Measurements from ENCODE around the gene PLEKHH1. TPM values are rescaled to one million over a fixed set of nuclear protein-coding genes. Genes with fewer than 3 reads are reported as not detected.
A peak's percentile ranks its signal among the peaks of the same experiment; 100 is the strongest.

Gene PLEKHH1
- polyA plus RNA-seq, 3 donors, result 0.23 TPM; not detected in 2

- Histone ChIP-seq H3K36me3 (replicated peaks in 1 of 2; ENCODE audit: control insufficient read depth in 1 of 2, insufficient read depth in 2 of 2, low read length in 2 of 2) (no peaks in the 10 kb centered on the region), H3K27me3 (ENCODE audit: control insufficient read depth in 2 of 2, insufficient read depth in 2 of 2, low read length in 2 of 2) (no peaks in the 10 kb centered on the region), H3K4me1 (ENCODE audit: control insufficient read depth in 1 of 2, insufficient read depth in 2 of 2, low read length in 2 of 2) (no peaks in the 10 kb centered on the region), H2AFZ (ENCODE audit: insufficient read depth, low read depth, low read length, poor library complexity, severe bottlenecking) (no peak overlapping the region), H3K4me2 (replicated peaks; ENCODE audit: extremely low read depth, low read length, poor library complexity, severe bottlenecking) (no peak overlapping the region), H4K20me1 (ENCODE audit: insufficient read depth, low read length) (no peaks in the 10 kb centered on the region), H3K9me3 (replicated peaks in 1 of 2; ENCODE audit: control insufficient read depth in 1 of 2, insufficient read depth in 1 of 2, low read length in 2 of 2) (no peaks in the 10 kb centered on the region), H3K27ac (ENCODE audit: low read depth in 1 of 2, low read length in 2 of 2) (no peak overlapping the region), H3K9ac (ENCODE audit: insufficient read depth, low read length, poor library complexity, severe bottlenecking) (no peak overlapping the region), H3K4me3 (replicated peaks in 1 of 3; ENCODE audit: low read depth in 2 of 3, low read length in 3 of 3) (no peak overlapping the region), H3K79me2 (ENCODE audit: insufficient read depth, low read length) (no peaks in the 10 kb centered on the region)
- Mint-ChIP-seq H3K9me3 (no peaks in the 10 kb centered on the region), H3K4me1 (no peaks in the 10 kb centered on the region), H3K4me3 (no peak overlapping the region), H3K27me3 (ENCODE audit: low read depth in 3 of 3) (peaks cover 3 to 6% (median 6%) of the 10 kb centered on the region in 3 donors), H3K27ac (no peak overlapping the region), H3K36me3 (no peaks in the 10 kb centered on the region)
- DNase-seq, result no peak
- intact Hi-C loops (cut with micrococcal nuclease), result loop anchor here in 1 of 2 donors (10.0 kb wide), 1 partner anchor 64 kb away; the partner anchor contains the start of gene VTI1B
- TF ChIP-seq CTCF (IDR thresholded peaks at IDR 0.05), result no peak
- no CpG with 5 or more reads among the region's 1 CpG for whole genome bisulfite sequencing (ENCODE audit: insufficient coverage)
These were observed 77.4 kb downstream of the PLEKHH1 start for GRCh38 chr14:67610491-67610890.

GRCh38 chr14:67618617-67619063 lies 85.5 kb downstream of the PLEKHH1 start:
- intact Hi-C loops (cut with micrococcal nuclease), result loop anchor here (2.0 to 10.0 kb wide), 4 partner anchors 49 to 84 kb away; partner anchors contain the start of genes RDH12 (in 2 of the 2) and VTI1B (in 1 of the 2)
- Histone ChIP-seq H3K4me3 (replicated peaks in 1 of 3; ENCODE audit: low read depth in 2 of 3, low read length in 3 of 3) (peak overlapping the region in 1 of 3 experiments; percentile 89), H4K20me1 (ENCODE audit: insufficient read depth, low read length) (no peaks in the 10 kb centered on the region), H3K27ac (ENCODE audit: low read depth in 1 of 2, low read length in 2 of 2) (peak overlapping the region in 1 of 2 donors; percentile 73), H3K4me2 (replicated peaks; ENCODE audit: extremely low read depth, low read length, poor library complexity, severe bottlenecking) (peak overlapping the region; percentile 100), H3K9ac (ENCODE audit: insufficient read depth, low read length, poor library complexity, severe bottlenecking) (no peak overlapping the region), H3K36me3 (replicated peaks in 1 of 2; ENCODE audit: control insufficient read depth in 1 of 2, insufficient read depth in 2 of 2, low read length in 2 of 2) (no peaks in the 10 kb centered on the region), H3K27me3 (ENCODE audit: control insufficient read depth in 2 of 2, insufficient read depth in 2 of 2, low read length in 2 of 2) (peaks cover 4 to 10% of the 10 kb centered on the region in 2 donors), H3K9me3 (replicated peaks in 1 of 2; ENCODE audit: control insufficient read depth in 1 of 2, insufficient read depth in 1 of 2, low read length in 2 of 2) (no peaks in the 10 kb centered on the region), H3K79me2 (ENCODE audit: insufficient read depth, low read length) (no peaks in the 10 kb centered on the region), H2AFZ (ENCODE audit: insufficient read depth, low read depth, low read length, poor library complexity, severe bottlenecking) (peak overlapping the region; percentile 96), H3K4me1 (ENCODE audit: control insufficient read depth in 1 of 2, insufficient read depth in 2 of 2, low read length in 2 of 2) (peaks cover 16 to 20% of the 10 kb centered on the region in 2 donors)
- DNase-seq, result peak; percentile 50 to 75 (median 73)
- Mint-ChIP-seq H3K4me1 (peaks cover 24% of the 10 kb centered on the region), H3K36me3 (no peaks in the 10 kb centered on the region), H3K9me3 (no peaks in the 10 kb centered on the region), H3K4me3 (peak overlapping the region; percentile 85), H3K27ac (peak overlapping the region in 6 of 7 donors; percentile 25 to 91 (median 78)), H3K27me3 (ENCODE audit: low read depth in 3 of 3) (peaks cover 13 to 27% (median 23%) of the 10 kb centered on the region in 3 donors)
- TF ChIP-seq CTCF (IDR thresholded peaks at IDR 0.05), result peak; percentile 76

Measured in CD14-positive monocyte (primary cell).